HG03520 (cell line): ENCODE measurements around the gene ALKAL2.
A peak's percentile ranks its signal among the peaks of the same experiment; 100 is the strongest.

Source experiments
- ATAC-seq: cut with Tn5 transposase; IDR thresholded peaks from one replicate; pipeline ENCODE4 v1.9.1; 2021; ENCODE audit warnings: mild to moderate bottlenecking, moderate library complexity; ENCODE audit not compliant: unreplicated experiment

The ALKAL2 gene

DNA sequence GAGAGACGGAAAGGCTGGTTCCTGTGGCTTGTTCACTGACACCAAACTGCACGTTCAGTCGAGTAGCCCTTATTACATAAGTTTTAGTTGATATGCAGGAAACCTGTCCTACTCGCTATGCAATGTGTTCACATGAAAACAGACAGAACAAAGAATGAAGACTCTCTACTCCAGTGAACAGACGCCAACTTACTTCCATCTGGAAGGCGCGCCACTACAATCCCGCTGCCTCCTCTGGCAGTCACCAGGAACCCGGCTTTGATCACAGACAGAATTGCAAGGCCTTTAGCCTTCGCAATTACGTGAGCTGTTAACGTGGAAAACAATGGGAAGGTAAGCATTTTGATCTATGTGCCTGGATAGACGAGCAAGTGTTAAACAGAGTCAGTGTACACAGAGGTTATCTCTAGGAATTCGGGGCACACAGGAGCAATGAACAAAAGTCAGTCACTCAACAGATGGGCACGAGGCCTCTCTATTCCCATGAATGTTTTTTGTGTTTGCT lies 38.3 kb downstream of the ALKAL2 start:
- no peak for ATAC-seq

GRCh38 chr2:248724-249123 lies 39.2 kb downstream of the ALKAL2 start:
- no peak for ATAC-seq

GRCh38 chr2:246489-247144 lies 41.3 kb downstream of the ALKAL2 start:
- ATAC-seq, result peak; percentile 65

DNA sequence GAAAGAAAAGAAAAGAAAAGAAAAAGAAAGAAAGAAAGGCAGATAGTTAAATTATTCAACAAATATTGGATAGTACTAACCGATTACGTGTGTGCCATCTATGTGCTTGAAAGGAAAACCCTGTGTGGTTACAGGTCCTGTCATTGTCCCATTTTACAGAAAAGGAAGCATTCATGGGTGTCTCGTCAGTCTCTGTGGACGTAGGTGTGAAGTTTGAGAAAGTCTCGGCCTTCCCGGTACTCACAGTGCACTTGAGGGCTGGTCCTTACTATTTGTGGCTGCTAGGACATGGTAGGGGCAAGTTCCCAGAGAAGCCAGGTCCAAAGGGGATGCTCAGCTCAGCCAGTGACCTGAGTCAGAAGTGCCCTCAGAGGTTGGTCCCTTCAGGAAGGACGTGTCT lies 43.3 kb downstream of the ALKAL2 start:
- ATAC-seq, result no peak

DNA sequence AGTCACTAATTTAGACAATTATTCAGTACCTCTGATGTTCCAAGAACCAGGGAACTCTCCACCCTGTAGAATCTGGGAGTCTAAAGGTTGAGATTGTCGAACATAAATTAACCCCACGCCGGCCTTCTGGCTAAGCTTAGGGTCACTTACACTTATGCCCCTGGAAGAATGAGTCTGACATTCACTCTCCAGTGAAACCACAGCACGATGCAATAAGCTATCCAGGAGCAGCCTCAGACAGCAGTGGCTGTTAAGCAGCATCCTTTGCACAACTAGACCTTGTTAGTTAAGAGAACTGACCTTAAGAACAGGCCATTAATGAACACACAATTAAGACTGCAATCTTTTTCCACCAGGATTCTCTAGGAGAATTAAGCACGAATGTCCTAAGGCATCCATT lies 49.0 kb downstream of the ALKAL2 start:
- no peak for ATAC-seq

DNA sequence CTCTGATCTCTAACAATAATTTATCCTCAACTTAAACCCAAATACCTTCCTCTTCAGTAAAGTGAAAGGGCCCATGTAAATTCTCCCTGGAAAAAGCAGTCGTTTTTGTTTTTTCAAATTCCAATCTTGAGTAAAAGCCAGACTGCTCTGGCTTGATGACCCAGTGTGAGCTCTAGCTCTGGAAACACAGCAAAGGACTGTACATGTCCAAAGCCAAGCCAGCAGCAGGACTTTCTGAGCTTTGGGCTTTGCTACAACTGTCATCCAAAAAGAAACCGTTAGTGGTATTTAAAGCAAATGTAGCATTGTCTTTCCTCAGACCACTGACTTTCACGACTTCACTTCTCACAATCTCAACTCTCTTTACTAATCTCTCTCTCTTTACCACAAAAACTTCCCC lies 49.5 kb downstream of the ALKAL2 start:
- ATAC-seq, result no peak

DNA sequence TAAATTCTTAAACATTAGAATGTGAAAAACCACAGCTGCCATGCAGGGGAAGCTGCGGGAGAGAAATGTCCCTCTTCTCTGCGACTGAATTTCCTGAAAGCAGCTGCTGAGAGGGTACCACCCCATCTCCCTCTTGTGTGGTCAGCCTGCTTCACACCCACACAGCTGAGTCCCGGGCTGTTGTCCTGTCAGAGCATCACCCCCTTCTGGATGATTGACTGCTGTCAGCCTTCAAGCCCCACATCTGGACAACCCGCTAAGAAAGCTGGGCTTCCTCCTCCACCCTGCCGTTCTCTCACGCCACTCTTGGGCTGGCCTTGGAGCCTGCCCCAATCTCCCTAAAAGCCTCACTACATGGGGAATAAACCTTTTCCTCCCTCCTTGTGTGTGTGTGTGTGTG lies 50.0 kb downstream of the ALKAL2 start:
- no peak for ATAC-seq

GRCh38 chr2:236993-237539 lies 50.8 kb downstream of the ALKAL2 start:
- ATAC-seq, result no peak

DNA sequence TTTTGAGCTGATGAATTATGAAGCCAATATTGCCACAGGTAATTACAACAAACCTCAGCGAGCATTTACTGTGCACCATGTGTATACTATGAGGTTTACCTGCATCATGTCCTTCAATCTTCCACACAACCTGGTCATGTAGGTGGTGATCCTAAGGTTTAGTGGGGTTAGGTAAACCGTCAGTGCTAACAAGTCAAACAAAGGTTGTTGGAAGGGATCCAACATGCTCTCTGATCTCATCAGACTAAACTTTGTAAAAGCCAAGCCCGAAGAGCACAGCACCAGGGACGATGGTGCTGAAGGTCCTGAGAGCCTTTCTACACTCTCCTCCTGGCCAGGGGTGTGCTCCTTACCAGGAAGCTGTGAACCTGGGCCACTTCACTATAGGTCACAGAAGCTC lies 53.5 kb downstream of the ALKAL2 start:
- ATAC-seq, result no peak

DNA sequence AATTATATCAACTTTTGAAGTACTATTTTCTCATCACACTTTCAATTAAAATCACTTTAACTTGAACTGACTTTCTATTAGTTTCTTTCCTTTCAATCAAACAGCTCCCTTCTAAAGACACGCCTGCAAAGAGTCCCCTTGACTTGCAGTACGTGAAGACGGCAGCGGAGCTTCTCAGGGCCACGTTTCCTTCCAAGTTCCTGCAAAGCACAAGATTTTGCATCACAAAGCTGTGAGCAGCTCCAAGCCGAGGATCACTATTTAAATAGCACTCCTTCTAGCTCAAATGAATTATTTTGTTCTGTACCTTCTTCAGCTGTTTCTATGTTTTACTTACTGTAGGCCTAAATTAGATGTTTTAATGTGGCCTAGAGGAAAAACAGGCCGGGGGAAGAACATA lies 54.9 kb downstream of the ALKAL2 start:
- ATAC-seq, result no peak

GRCh38 chr2:231521-232185 lies 56.2 kb downstream of the ALKAL2 start:
- ATAC-seq, result no peak
